ENCODE data around the gene SH3YL1.

SH3YL1 gene

DNA sequence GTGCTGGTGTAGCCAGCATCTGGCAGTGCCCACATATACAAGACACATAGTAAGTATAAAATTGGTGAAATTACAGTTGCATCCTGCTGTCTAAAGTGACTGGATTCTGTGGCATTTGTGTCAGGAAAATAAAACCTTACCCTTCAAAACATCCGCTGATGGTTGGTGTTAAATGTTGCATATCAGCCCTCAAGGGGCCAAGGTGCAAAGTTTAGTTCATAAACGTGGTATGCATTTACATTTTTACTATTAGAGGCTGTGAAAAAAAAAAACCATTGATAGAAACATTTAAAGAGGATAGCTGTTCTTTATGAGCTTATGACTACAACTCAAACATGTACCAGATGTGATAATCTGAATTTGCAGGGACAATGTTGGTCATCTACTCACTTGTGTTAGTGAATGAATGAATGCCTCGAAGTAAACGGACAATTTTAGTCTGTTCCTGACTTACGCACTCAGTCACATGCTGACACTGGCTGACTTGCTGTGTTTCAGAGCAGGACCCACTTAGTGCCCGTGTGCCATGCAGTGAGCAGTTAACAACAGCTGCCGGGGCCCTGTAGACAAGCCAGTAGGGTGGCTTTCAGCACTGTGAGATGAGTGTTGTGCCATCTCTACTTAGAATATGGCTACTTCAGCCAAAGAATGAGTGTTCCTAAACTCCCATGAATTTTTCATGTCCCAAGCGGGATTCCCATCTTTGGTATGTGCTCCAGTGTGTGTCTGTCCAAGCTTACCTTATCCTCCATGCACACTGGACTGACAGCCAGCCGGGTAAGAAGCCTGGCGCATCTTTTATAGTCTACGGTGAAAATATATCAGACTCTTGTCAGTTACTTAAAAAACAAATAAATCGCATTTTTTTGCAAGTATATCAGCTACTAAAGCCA lies 18.8 kb upstream of the SH3YL1 start:
- no peak for DNase-seq (ENCODE audit: low read depth)

- no peak for DNase-seq (ENCODE audit: low read depth)
These were observed 17.5 kb upstream of the SH3YL1 start for GRCh38 chr2:281381-281780.

DNA sequence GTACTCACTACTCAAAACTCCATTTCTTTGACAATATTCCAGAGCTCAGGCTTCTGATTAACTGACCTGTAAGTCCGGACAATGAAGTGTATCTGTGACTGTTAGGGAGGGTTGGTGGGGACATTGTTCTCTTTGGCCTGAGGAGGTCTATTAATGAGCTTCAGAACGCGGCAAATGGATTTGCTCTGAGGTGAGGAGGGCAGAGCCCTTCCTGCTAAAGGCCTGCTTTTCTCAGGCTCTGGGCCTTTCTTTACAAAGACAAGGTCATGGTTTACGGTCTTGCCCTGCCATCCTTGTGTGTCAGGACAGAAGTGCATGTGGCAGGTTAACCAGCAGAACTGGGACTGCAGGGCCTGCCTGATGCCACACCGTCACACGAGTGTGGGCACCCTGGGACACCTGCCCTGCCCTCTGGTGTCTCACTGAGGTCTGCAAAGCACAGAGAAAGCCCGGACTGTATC lies 16.8 kb upstream of the SH3YL1 start:
- DNase-seq (ENCODE audit: low read depth) = no peak

DNA sequence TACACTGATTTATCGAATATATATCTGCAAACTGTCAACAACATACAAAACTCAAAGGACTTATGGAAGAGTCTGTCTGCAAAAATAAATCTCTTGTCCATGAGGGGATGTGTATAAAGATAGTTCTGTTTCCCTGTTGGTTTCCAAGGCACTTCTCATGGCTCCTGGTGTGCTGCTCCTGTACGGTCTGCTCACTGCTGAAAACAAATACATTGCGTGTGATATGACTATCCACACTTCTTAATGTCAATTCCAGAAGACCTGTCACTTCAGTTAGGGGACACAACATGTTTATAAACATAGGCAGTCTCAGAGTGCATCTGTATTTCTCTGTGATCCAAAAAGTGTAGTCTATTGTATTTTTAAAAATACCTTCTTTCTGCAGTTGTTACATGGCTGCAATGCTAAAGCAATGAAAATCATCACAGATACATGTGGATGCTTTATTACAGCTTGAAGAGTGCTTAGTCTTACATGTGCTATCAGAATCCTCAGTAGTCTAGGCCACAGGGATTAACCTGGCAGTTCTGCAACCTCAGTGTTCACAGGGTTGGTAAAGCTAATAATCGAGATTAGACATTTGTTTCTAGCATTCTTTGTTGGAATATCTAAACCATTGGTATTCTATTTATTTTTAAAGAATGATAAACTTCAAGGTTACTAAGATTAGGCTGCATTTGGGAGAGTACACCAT lies 16.3 kb upstream of the SH3YL1 start:
- DNase-seq (ENCODE audit: low read depth) = no peak

- DNase-seq (ENCODE audit: low read depth) = no peak
These were observed 15.5 kb upstream of the SH3YL1 start for GRCh38 chr2:279366-279765.

DNA sequence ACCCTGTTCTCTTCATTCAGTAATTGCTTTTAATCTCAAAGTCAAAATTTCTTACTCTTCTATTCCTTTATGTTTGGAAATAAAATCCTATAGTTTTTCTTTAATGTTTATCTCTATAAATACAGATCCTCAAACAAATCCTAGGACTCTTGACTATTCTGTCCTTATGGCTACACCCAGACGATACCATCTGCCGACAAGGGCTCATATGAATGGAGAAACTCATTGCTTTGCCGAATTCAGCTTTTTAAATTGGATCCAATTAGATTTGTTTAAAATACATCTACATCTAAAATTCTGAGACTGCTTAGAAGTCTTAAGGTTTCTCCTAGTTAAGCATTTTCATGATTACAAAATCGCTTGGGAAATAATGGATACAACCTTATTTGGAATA lies 15.1 kb upstream of the SH3YL1 start:
- DNase-seq (ENCODE audit: low read depth) = no peak

- no peak for DNase-seq (ENCODE audit: low read depth)
These were observed 14.6 kb upstream of the SH3YL1 start for GRCh38 chr2:278312-278926.

DNA sequence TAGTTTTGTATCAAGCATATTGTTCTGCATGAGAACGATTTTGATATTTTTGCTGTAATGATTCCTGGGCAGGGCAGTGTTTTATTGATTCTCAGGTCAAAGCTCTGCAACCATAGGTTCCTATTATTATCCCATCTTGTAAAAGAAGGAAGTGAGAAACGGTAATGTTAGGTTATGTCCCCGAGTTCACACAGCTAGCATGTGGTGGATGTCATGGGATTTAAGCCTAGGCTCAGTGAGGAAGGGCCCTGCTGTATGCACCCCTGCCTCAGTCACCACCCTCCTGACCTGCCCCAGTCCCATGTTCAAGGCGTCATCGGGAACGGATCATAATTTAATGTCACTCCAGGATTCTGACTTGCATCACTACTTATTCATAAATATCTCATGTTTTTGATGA lies 11.6 kb upstream of the SH3YL1 start:
- no peak for DNase-seq (ENCODE audit: low read depth)

DNA sequence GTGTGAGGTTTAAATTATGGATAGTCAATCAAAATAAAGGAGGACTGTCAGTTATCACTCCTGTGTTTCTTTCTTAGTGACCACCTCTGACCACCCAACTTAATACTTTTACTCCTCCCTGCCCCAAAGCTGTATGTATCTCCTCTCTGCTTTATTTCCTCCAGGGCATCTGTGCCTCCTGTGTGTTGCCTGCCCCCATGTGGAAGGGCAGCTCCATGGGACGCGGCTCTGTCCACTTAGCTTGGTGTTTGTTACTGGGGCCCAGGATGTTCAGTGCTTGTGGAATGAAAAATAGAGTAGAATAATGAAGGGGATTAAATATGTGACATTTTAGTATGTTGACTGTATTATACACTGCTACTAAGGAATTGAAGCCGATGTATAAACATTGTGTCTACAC lies 10.7 kb upstream of the SH3YL1 start:
- DNase-seq (ENCODE audit: low read depth) = no peak

- DNase-seq (ENCODE audit: low read depth) = no peak
These were observed 9.5 kb upstream of the SH3YL1 start for GRCh38 chr2:273333-273732.

DNA sequence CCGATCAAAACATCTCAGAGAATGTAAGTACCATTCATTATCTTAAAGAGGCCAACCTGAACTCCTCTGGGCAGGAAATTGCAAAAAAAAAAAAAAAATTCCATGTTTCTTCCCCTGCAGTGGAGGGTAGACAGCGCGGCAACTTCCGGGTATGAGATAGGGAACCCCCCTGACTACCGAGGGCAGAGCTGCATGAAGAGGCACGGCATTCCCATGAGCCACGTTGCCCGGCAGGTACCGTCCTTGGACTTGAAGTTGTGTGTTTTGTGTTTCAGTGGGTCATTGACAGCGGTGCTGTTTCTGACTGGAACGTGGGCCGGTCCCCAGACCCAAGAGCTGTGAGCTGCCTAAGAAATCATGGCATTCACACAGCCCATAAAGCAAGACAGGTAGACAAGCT lies 8.1 kb upstream of the SH3YL1 start:
- no peak for DNase-seq (ENCODE audit: low read depth)

DNA sequence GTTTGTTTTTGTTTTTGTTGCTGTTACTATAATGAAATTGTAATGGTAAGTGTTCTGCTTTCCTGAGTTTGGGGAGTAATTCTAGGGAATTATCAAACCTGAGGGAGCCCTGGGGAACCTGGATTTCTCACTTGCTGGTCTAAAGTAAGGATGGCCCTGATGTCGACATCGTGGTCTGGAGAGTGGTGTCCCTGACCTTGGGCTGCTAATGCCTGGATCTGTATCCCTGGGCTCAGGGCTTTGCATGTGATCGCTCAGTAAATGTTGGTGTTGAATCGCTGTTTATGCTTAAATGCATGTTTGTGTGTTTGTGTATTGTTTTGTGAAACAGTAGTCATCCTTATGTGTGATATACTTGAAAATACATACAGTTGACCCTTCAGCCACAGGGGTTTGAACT lies 7.0 kb upstream of the SH3YL1 start:
- DNase-seq (ENCODE audit: low read depth) = no peak

- no peak for DNase-seq (ENCODE audit: low read depth)
These were observed 5.7 kb upstream of the SH3YL1 start for GRCh38 chr2:269356-270030.

- DNase-seq (ENCODE audit: low read depth) = no peak
These were observed 4.5 kb upstream of the SH3YL1 start for GRCh38 chr2:268323-268722.

DNA sequence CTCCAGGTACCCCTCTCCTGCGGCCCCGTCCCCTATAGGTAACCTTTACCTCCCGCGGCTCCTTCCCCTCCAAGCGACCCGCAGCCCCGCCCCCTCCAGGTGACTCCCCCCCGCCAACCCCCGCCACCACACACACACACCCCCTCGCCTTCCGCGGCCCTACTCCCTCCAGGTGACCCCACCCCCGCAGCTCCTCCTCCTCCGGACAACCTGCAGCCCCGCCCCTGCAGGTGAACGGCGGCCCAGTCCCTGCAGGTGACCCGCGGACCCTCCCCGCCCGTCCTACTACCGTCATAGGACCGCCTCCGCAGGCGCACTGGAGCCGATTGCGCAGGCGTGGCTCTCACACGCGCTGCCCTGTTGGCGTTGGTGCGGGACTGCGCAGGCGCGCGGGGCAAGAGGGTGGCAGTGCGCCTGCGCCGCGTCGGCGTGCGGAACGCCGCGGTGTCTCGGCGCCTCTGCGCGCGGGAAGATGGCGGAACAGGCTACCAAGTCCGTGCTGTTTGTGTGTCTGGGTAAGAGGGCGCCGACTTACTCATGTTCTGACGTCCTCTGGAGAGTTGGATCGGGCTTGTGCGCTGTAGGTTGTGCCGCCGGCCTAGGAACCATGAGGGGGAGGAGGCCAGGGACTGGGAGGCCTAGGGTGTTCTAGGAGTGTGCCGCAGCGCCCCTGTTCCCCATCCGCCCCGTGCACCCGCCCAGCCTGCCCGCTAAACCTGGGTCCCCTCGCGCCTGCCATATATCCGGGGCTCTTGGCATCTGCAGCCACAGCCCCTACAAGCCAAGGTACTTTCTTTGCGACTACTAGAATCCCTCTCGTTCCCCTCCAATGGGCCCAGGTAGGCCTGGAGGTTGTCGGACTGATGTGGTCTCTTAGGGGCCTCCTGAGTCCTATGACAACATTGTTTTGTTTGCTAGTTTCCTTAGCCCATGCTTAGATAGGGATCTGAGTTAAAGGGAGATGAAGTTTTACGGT lies 949 bp upstream of the SH3YL1 start, which contains the start of gene ACP1:
Gene ACP1 (plus strand): TSS at position 455 of the 976 bp plus-strand sequence. CDS start 18 bp downstream, at position 473.
- peak; percentile 57 for DNase-seq (ENCODE audit: low read depth)

GRCh38 chr2:263022-263738 lies 652 bp downstream of the SH3YL1 start:
- no peak for DNase-seq (ENCODE audit: low read depth)

DNA sequence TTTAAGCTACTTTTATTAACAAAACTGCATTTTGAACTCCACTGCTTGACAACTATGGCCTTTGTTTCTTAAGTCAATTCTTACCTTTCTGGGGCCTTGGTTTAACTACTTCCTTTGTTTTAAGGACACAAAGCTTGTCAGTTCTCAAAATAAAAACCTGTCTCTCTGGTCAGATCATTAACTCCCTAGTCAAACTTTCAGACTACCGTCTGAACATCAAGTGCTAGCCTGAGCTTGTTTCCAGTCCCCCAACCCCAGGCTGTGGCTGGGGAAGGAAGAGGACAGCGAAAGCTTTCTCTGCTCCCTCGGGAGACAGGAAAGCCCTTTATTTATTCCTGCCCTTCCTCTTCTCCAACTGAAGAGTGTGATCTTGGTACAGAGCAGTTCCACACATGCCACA lies 1.7 kb downstream of the SH3YL1 start:
- DNase-seq (ENCODE audit: low read depth) = no peak

- no peak for DNase-seq (ENCODE audit: low read depth)
These were observed 3.2 kb downstream of the SH3YL1 start for GRCh38 chr2:260507-261161.

DNA sequence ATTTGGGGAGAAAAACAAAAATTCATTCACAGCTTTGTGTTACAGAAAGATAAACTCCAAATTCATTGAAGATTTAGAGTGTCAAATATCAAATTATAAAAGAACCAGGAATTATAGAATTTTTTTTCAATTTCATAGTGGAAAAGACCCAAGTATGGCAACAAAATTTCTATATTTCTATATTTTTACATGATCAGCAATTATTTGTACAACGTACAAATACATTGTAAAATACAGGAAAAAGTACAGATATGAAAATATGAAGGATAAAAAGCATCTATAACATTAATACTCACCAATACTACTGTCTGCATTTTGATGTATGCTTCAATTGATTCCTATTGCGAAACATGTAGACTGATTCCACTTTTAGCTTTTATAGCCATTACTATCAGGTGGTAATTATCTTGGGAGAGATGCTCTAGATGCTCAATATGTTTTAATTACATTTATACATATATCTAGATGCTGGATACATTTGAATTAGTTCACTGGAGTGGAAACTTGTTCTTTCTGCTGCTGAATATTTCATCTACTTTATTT lies 4.0 kb downstream of the SH3YL1 start:
- DNase-seq (ENCODE audit: low read depth) = no peak

GRCh38 chr2:258933-259332 lies 4.9 kb downstream of the SH3YL1 start:
- DNase-seq (ENCODE audit: low read depth) = no peak

All from GM04503 (cell line).